Measurements from ENCODE around the gene CCR1.

DNA sequence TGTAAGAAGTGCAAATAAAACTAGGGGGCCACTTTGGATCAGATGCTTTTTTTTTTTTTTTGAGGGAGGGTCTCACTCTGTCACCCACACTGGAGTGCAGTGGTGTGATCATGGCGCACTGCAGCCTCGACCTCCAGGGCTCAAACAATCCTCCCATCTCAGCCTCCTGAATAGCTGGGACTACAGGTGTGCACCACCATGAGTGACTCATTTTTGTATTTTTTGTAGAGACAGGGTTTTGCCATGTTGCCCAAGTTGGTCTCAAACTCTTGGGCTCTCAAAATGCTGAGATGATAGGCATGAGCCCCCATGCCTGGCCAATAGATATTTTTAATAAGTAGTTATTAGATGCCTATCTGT, 20.8 kb downstream of the CCR1 start:
- TF ChIP-seq, protein P1, sequence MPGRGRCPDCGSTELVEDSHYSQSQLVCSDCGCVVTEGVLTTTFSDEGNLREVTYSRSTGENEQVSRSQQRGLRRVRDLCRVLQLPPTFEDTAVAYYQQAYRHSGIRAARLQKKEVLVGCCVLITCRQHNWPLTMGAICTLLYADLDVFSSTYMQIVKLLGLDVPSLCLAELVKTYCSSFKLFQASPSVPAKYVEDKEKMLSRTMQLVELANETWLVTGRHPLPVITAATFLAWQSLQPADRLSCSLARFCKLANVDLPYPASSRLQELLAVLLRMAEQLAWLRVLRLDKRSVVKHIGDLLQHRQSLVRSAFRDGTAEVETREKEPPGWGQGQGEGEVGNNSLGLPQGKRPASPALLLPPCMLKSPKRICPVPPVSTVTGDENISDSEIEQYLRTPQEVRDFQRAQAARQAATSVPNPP (IDR thresholded peaks at IDR 0.05; ENCODE audit: borderline replicate concordance, insufficient read depth, insufficient read length) = no peak
- TF ChIP-seq KAT7 (CRISPR knock-in tag; IDR thresholded peaks at IDR 0.05; ENCODE audit: borderline replicate concordance) = no peak
- no peak for TF ChIP-seq ZNF239 (CRISPR knock-in tag; IDR thresholded peaks at IDR 0.05)
- TF ChIP-seq, protein P2, sequence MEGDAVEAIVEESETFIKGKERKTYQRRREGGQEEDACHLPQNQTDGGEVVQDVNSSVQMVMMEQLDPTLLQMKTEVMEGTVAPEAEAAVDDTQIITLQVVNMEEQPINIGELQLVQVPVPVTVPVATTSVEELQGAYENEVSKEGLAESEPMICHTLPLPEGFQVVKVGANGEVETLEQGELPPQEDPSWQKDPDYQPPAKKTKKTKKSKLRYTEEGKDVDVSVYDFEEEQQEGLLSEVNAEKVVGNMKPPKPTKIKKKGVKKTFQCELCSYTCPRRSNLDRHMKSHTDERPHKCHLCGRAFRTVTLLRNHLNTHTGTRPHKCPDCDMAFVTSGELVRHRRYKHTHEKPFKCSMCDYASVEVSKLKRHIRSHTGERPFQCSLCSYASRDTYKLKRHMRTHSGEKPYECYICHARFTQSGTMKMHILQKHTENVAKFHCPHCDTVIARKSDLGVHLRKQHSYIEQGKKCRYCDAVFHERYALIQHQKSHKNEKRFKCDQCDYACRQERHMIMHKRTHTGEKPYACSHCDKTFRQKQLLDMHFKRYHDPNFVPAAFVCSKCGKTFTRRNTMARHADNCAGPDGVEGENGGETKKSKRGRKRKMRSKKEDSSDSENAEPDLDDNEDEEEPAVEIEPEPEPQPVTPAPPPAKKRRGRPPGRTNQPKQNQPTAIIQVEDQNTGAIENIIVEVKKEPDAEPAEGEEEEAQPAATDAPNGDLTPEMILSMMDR (IDR thresholded peaks at IDR 0.05 in 2 of 3, conservative IDR thresholded peaks at IDR 0.05 in 1 of 3; ENCODE audit: insufficient read depth in 2 of 3, low read depth in 1 of 3, low read length in 3 of 3) = no peak
- TF ChIP-seq, protein P3, sequence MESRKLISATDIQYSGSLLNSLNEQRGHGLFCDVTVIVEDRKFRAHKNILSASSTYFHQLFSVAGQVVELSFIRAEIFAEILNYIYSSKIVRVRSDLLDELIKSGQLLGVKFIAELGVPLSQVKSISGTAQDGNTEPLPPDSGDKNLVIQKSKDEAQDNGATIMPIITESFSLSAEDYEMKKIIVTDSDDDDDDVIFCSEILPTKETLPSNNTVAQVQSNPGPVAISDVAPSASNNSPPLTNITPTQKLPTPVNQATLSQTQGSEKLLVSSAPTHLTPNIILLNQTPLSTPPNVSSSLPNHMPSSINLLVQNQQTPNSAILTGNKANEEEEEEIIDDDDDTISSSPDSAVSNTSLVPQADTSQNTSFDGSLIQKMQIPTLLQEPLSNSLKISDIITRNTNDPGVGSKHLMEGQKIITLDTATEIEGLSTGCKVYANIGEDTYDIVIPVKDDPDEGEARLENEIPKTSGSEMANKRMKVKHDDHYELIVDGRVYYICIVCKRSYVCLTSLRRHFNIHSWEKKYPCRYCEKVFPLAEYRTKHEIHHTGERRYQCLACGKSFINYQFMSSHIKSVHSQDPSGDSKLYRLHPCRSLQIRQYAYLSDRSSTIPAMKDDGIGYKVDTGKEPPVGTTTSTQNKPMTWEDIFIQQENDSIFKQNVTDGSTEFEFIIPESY (CRISPR knock-in tag; IDR thresholded peaks at IDR 0.05) = no peak
- TF ChIP-seq, protein P4, sequence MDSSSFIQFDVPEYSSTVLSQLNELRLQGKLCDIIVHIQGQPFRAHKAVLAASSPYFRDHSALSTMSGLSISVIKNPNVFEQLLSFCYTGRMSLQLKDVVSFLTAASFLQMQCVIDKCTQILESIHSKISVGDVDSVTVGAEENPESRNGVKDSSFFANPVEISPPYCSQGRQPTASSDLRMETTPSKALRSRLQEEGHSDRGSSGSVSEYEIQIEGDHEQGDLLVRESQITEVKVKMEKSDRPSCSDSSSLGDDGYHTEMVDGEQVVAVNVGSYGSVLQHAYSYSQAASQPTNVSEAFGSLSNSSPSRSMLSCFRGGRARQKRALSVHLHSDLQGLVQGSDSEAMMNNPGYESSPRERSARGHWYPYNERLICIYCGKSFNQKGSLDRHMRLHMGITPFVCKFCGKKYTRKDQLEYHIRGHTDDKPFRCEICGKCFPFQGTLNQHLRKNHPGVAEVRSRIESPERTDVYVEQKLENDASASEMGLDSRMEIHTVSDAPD (CRISPR knock-in tag; IDR thresholded peaks at IDR 0.05) = no peak
- TF ChIP-seq, protein P5, sequence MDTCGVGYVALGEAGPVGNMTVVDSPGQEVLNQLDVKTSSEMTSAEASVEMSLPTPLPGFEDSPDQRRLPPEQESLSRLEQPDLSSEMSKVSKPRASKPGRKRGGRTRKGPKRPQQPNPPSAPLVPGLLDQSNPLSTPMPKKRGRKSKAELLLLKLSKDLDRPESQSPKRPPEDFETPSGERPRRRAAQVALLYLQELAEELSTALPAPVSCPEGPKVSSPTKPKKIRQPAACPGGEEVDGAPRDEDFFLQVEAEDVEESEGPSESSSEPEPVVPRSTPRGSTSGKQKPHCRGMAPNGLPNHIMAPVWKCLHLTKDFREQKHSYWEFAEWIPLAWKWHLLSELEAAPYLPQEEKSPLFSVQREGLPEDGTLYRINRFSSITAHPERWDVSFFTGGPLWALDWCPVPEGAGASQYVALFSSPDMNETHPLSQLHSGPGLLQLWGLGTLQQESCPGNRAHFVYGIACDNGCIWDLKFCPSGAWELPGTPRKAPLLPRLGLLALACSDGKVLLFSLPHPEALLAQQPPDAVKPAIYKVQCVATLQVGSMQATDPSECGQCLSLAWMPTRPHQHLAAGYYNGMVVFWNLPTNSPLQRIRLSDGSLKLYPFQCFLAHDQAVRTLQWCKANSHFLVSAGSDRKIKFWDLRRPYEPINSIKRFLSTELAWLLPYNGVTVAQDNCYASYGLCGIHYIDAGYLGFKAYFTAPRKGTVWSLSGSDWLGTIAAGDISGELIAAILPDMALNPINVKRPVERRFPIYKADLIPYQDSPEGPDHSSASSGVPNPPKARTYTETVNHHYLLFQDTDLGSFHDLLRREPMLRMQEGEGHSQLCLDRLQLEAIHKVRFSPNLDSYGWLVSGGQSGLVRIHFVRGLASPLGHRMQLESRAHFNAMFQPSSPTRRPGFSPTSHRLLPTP (IDR thresholded peaks at IDR 0.05; ENCODE audit: borderline replicate concordance, extremely low read depth, insufficient read length) = no peak
- no peak for TF ChIP-seq SREBF1 (IDR thresholded peaks at IDR 0.05; ENCODE audit: borderline replicate concordance, low read depth, low read length)
- TF ChIP-seq CHD2 (IDR thresholded peaks at IDR 0.05; ENCODE audit: low read depth, low read length) = no peak
- TF ChIP-seq YBX1 (IDR thresholded peaks at IDR 0.05) = no peak
- TF ChIP-seq, protein P6, sequence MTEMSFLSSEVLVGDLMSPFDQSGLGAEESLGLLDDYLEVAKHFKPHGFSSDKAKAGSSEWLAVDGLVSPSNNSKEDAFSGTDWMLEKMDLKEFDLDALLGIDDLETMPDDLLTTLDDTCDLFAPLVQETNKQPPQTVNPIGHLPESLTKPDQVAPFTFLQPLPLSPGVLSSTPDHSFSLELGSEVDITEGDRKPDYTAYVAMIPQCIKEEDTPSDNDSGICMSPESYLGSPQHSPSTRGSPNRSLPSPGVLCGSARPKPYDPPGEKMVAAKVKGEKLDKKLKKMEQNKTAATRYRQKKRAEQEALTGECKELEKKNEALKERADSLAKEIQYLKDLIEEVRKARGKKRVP (CRISPR knock-in tag; IDR thresholded peaks at IDR 0.05) = no peak

All from K562 (cell line).